HG02973 (cell line): ENCODE data around the gene CSN3.

ENCODE experiments used
- ATAC-seq: cut with Tn5 transposase; IDR thresholded peaks from one replicate; pipeline ENCODE4 v1.9.1; 2021; ENCODE audit warnings: moderate library complexity; ENCODE audit not compliant: unreplicated experiment

Gene CSN3

GRCh38 chr4:70291341-70291740 lies 48.9 kb downstream of the CSN3 start:
- ATAC-seq, result no peak

GRCh38 chr4:70297576-70297975 lies 55.2 kb downstream of the CSN3 start:
- no peak for ATAC-seq

GRCh38 chr4:70298051-70298450 lies 55.7 kb downstream of the CSN3 start:
- ATAC-seq, result no peak

- ATAC-seq, result no peak
These were observed 57.2 kb downstream of the CSN3 start for GRCh38 chr4:70299643-70300042.

GRCh38 chr4:70300215-70300614 lies 57.8 kb downstream of the CSN3 start:
- no peak for ATAC-seq
